HFF-Myc (cell line): Measurements from ENCODE around the gene AKAP6.

Source experiments
- DNase-seq: peaks from one replicate; pipeline ENCODE4 v3.0.0-alpha.2; 2011; ENCODE audit warnings: low read depth; ENCODE audit errors: extremely low read depth
- H3K4me3 ChIP-seq: replicated peaks from 2 replicates; pipeline ENCODE4 v1.5.1; 2011; ENCODE audit warnings: low read depth, mild to moderate bottlenecking, control low read depth, low read length
- TF ChIP-seq, protein P1 (sequence below): IDR thresholded peaks from 2 replicates; pipeline ENCODE4 v1.5.1; 2012; ENCODE audit warnings: mild to moderate bottlenecking, low read depth, low read length, control low read depth; ENCODE audit errors: missing control alignments

AKAP6 gene

DNA sequence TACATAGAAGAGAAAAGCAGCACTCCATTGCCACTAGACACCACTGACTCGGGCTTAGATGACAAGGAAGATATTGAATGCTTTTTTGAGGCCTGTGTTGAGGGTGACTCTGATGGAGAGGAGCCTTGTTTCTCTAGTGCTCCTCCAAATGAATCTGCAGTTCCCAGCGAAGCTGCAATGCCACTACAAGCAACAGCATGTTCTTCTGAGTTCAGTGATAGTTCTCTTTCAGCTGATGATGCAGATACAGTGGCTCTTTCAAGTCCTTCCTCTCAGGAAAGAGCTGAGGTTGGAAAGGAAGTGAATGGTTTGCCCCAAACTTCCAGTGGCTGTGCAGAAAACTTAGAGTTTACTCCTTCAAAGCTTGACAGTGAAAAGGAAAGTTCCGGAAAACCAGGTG lies 495.1 kb downstream of the AKAP6 start:
- no peak for DNase-seq
- TF ChIP-seq, protein P1, sequence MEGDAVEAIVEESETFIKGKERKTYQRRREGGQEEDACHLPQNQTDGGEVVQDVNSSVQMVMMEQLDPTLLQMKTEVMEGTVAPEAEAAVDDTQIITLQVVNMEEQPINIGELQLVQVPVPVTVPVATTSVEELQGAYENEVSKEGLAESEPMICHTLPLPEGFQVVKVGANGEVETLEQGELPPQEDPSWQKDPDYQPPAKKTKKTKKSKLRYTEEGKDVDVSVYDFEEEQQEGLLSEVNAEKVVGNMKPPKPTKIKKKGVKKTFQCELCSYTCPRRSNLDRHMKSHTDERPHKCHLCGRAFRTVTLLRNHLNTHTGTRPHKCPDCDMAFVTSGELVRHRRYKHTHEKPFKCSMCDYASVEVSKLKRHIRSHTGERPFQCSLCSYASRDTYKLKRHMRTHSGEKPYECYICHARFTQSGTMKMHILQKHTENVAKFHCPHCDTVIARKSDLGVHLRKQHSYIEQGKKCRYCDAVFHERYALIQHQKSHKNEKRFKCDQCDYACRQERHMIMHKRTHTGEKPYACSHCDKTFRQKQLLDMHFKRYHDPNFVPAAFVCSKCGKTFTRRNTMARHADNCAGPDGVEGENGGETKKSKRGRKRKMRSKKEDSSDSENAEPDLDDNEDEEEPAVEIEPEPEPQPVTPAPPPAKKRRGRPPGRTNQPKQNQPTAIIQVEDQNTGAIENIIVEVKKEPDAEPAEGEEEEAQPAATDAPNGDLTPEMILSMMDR = no peak
- H3K4me3 ChIP-seq = no peak overlapping the region

DNA sequence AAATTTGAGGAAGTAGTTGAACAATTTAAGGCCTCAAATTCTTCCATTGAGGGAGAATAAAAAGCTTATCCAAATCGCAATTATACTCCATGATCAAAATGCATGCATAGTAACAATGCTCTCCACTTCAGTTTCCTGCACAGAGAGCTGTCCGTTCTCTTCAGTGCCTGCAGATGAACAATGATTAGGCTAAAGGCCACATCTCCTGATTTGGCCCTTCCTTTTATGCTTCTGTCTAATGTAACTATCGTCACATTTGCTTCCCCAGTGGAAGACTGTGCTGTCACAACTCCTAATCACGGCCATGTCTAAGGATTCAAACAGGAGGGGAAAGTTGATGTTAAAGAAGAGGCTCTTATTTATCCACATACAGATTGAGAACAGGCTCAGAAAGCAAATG lies 496.0 kb downstream of the AKAP6 start:
- no peak overlapping the region for H3K4me3 ChIP-seq
- TF ChIP-seq, protein P1 = no peak
- no peak for DNase-seq

DNA sequence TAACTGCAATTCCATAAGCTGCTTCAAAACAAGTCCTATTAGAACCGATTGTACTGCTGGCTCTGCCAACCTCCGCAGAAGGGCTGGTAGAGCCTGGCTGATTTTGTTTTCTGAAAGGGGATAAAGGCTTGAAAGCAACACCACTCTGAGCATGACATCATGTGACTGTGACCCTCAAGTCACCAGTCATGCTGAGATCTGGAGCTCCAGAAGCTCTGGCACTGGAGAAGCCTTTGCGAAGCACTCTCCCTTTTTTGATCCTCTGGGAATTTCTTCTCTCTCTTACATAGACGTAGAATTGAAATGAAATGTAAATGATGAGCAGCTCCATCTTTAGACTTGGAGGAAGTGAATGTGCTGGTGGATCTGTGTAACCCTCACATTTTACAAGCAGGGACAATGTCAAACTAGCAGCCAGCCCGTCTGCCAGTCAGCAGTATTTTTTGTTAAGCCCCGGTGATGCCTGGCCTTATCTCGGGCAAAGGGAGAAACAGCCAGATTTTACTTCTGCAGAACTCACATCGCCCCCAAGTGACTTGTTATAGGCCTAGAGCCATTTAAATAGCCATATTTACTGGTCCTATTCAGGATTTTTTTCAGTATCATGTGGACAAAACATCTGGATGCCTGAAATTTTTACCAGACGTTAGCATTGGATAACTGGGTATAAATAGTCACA lies 497.4 kb downstream of the AKAP6 start:
- DNase-seq = no peak
- TF ChIP-seq, protein P1 = no peak
- no peak overlapping the region for H3K4me3 ChIP-seq

DNA sequence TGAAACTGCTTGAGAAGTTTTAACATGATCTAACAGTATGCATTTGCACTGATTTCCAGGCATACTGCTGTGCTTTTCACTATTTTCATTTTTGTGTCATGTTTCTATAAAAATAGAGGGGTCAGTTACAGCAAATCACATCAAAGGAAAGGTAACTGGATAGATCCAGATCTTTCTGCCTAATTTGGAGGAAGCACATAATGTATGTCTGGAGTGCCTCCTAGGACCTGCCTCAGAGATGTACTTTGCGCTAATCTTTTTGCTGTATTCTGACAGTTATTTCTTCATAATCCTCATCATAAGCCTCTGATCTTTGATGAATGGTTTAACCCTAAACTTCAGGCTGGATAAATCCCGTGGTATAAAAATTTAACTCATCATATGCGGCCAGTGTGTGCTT lies 498.4 kb downstream of the AKAP6 start:
- TF ChIP-seq, protein P1 = no peak
- no peak for DNase-seq
- no peak overlapping the region for H3K4me3 ChIP-seq

DNA sequence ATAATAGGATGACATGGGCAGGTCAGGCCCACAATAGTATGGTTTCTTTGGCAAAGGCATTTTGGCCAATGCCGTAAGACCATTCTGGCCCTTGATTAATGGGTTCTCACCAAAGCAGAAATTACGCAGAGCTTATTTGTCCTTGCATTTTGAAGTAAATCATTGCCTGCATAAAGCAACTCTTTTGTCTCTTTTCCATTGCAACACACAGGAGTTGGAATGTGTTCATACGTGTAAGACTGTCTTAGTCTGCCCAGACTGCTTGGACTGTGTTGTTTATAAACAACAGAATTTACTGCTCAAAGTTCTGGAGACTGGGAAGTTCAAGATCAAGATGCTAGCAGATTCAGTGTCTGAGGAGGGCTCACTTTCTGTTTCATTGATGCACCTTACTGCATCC lies 506.8 kb downstream of the AKAP6 start:
- DNase-seq = no peak
- TF ChIP-seq, protein P1 = no peak
- H3K4me3 ChIP-seq = no peak overlapping the region

DNA sequence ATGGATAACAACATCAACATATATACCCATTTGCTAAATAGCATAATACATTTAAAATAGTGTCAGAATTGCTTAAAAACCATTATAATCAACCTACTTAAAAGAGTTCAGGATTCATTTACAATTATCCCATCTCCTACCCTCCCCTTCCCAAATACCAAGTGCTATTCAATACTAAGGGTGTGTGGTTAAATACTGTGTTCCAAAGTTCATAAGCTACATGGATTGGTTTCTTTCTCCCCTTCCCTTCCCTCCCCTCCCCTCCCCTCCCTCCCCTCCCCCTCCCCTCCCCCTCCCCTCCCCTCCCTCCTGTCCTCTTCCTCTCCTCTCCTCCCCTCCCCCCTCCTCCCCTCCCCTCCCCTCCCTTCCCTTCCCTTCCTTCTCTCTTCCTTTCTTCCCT lies 512.6 kb downstream of the AKAP6 start:
- TF ChIP-seq, protein P1 = no peak
- no peak overlapping the region for H3K4me3 ChIP-seq
- no peak for DNase-seq
